HG03108 (cell line): ENCODE measurements around the gene TMEM233.

Source experiments
- ATAC-seq: cut with Tn5 transposase; IDR thresholded peaks from one replicate; pipeline ENCODE4 v1.9.1; 2021; ENCODE audit warnings: moderate library complexity; ENCODE audit not compliant: unreplicated experiment

Gene TMEM233

GRCh38 chr12:119593578-119594398 is at the start of gene TMEM233:
TSS of gene TMEM233 (plus strand) at chr12:119593774. CDS start at chr12:119593849, 75 bp downstream.
- ATAC-seq, result no peak

DNA sequence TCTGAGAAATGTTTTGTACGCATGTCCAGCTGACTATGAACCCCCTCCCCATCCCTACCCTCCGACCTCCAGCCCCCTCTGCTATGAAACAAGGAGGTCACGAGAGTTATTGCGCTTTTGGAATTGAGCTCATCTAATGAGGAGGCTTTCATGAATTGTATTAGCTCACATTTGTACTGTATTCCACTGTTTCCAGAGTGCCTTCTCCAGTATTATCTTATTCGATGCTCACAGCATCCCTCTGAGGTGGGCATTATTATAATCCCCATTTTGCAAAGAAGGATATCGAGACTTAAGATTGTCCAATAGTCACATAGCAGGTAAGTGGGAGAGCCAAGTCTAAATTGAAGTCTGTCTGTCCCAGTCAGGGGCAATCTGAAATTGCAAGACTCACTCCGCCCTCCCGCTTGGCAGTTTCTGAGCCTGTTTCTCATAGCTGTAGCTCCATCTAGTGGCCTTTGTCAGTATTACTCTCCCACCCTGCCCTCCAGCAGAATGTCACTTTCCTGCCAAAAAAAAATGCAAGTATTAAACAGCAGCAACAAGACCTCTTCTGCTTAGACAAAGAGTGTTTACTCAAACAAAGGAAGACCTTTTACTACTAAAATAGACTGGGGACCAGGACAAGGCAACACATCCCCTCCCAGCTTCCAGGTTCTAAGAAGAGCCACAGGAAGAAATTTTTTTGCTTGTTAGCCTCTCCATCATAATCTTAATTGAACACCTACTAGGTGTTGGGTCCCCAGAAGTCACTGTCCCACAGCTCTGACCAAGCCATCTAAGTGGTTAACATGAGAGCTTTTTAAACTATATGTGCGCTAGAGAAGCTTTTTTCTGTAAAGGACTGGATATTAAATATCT is 48.6 kb upstream of the TMEM233 start:
- ATAC-seq, result no peak

DNA sequence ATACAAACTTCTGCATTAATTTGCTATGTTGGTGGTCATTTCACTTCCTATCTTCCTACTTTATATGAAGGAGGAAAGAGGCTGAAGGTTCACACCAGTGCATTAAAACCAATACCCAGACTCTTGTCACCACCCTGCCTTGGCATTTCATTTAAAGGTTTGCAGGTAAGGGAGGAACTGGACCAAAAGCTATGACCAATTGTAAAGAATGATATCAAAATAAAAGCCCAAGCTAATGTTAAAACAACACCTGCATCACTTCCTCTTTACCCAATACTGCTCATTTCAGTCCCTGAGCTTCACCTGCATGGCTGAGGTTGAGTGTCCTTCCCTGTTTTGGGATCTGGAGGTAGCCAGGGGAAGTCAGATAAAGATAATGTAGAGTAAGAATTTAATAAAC is 47.2 kb upstream of the TMEM233 start:
- no peak for ATAC-seq

- ATAC-seq, result no peak
These were observed 46.6 kb upstream of the TMEM233 start for GRCh38 chr12:119547001-119547400.

- ATAC-seq, result no peak
These were observed 36.7 kb upstream of the TMEM233 start for GRCh38 chr12:119556854-119557253.

- no peak for ATAC-seq
These were observed 28.2 kb upstream of the TMEM233 start for GRCh38 chr12:119565404-119565803.

DNA sequence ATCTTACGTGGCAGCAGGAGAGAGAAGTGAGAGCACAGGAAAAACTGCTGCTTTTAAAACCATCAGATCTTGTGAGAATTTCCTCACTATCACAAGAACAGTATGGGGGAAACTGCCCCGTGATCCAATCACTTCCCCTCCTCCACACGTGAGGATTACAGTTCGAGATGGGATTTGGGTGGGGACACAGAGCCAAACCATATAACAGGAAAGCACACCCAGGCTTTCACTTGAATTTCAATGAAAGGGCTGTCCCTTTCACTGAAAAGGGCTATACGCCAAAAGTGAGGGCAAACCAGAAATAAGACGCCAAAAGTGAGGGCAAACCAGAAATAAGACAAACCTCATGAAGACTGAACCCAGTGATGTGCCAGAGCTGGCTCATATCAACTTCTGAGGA is 22.8 kb upstream of the TMEM233 start:
- ATAC-seq, result no peak

DNA sequence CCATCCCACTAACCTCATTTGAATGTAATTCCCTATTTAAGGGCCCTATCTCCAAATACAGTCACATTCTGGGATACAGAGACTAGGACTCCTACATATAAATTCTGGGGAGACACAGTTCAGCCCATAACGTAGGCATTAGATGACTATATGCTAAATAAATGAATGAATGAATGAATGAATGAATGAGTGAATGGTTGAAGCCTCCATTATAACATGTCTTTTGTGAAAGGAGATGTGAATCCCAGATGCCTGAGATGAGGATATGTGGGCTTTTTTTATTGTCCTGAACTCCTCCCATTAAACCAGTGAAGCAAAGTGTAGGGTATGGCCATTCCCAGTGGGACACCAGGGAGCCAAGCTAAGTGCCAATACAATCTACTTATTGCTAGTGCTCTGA is 20.5 kb upstream of the TMEM233 start:
- ATAC-seq, result no peak

GRCh38 chr12:119574255-119574654 is 19.3 kb upstream of the TMEM233 start:
- ATAC-seq, result no peak

DNA sequence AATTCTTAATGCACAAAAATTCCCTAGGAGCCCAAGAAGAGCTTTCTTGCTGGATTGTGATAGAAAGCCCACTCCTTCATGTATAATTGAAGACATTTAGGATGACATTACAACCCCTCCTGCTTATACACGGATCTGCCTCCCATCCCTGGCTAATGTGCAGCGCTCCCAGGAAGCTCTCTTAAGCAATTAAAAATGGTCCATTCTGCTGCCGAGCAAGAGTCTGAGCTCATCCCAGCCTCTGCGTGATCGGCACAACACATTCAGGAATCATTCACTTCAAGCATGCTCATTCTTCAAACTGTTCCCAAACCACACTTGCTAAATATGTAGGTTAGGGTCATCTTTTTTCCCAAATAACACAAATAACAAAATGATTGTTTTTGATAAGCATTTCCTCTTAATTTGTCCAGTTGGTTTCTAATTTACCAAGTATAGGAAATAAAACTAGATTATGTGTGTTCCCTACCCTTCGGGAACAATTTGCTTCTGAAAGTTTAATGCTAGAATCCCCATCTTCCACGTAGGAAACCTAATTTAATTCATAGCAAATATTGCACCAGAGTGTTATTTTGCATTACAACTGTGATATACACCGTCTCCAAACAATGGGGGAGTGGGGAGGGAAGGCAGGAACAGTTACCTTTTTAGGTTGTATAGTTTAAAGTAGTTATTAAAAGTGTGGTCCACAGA is 17.3 kb upstream of the TMEM233 start:
- no peak for ATAC-seq

DNA sequence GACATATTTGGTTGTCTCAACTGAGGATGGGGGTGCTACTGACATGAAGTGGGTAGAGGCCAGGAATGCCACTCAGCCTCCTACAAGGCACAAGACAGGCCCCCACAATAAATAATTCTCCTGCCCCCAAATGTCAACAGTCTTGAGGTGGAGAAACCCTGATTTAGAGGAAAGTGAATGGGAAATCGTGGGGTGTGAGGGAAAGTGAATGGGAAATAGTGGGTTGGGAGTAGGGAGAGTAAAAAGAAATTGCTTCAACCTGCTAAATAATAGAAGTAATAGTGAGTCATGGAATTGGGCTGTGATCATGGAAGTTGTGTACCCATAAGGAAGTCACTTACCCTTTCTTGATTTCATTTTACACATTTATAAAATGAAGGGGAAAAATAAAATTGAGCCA is 16.7 kb upstream of the TMEM233 start:
- ATAC-seq, result no peak

DNA sequence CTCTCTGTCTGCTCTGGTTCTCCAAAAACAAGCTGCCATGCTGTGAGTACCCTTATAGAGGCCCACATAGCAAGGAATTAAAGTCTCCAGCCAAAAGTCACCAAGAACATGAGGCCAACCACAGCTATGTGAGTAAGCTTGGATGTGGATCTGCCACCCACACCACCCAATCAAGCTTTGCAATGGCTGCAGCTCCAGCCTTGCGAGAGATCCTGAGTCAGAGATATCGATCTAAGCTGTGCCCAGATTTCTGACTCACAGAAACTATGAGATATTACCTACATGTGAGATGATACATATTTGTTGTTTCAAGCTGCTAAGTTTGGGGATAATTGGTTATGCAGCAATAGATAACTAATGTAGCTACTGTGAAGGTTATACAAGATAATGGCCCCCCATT is 15.5 kb upstream of the TMEM233 start:
- no peak for ATAC-seq

DNA sequence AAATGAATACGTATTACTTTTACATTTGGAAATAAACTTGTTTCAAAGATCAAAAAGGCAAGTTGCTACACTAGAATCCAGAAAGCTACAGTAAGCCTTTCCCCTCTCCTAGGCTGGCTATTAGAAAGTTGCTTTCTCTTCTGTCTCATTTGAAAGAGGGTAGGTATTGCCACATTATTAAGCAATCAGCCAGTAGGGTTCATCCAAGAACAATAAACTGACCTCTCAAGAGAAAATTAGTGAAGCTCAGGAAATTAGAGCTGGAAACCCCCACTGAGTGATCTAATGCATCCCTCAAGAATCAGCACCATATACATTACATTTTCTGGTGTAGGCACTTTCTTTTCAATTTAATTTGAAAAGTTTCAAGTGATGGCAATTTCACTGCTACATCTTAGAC is 4.5 kb upstream of the TMEM233 start:
- no peak for ATAC-seq

DNA sequence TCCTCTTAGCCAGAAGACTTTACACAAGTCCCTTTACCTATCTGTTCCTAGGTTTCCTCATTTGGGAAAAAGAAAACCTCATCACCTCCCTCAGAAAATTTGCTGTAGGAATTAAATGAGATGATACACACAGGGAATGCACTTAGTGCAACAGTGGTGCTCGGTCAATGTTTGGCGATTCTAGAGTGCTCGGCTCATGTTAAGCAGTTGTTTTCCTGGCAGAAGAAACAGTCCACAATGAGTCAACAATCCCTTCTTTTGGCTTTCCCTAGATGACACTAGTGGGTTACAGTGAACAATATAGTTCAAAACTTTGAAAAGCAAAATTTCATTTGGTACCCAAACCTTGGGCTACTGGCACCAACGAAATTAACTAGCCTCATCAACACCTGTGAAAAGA is 3.9 kb upstream of the TMEM233 start:
- no peak for ATAC-seq

DNA sequence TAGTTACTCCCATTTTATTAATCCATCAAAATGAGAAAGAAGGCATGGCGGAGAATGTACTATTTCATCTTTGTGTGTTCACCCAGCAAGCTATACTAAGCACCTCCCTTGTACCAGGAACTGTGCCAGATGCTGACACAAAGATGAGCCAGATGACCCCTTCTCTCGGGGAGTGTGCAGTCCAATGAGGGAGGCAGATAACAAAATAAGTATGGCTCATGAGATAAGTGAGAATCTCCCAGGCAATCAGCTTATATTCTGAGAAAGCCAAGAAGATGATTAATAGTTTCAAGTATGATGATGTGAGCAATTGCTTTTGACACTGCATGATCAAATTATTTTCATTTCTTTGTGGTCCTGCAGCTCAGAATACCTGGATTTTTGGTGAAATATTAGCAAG is 1.3 kb upstream of the TMEM233 start:
- no peak for ATAC-seq

DNA sequence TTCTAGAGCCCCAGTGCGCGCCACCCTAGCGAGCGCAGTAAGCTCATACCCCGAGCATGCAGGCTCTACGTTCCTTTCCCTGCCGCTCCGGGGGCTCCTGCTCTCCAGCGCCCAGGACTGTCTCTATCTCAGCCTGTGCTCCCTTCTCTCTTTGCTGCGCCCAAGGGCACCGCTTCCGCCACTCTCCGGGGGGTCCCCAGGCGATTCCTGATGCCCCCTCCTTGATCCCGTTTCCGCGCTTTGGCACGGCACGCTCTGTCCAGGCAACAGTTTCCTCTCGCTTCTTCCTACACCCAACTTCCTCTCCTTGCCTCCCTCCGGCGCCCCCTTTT is 791 bp downstream of the TMEM233 start:
- no peak for ATAC-seq

DNA sequence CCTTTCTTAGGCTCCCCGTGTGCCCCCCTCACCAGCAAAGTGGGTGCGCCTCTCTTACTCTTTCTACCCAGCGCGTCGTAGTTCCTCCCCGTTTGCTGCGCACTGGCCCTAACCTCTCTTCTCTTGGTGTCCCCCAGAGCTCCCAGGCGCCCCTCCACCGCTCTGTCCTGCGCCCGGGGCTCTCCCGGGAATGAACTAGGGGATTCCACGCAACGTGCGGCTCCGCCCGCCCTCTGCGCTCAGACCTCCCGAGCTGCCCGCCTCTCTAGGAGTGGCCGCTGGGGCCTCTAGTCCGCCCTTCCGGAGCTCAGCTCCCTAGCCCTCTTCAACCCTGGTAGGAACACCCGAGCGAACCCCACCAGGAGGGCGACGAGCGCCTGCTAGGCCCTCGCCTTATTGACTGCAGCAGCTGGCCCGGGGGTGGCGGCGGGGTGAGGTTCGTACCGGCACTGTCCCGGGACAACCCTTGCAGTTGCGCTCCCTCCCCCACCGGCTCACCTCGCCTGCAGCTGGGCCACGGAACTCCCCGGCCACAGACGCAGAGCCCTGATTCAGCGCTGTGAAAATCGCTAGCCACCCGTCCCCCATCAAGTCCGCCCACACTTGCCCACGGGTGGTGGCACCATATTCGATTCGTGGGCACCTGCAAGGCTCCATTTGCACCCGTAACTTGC is 1.3 kb downstream of the TMEM233 start:
- no peak for ATAC-seq

- no peak for ATAC-seq
These were observed 4.6 kb downstream of the TMEM233 start for GRCh38 chr12:119598159-119598558.

GRCh38 chr12:119601877-119602733 is 8.5 kb downstream of the TMEM233 start:
- ATAC-seq, result no peak

GRCh38 chr12:119602734-119603094 is 9.1 kb downstream of the TMEM233 start:
- ATAC-seq, result no peak
